GM19035 (cell line): Measurements from ENCODE around the gene FANCI.

Source experiments
- ATAC-seq: cut with Tn5 transposase; IDR thresholded peaks from one replicate; pipeline ENCODE4 v1.9.1; 2021; ENCODE audit not compliant: unreplicated experiment

FANCI gene

DNA sequence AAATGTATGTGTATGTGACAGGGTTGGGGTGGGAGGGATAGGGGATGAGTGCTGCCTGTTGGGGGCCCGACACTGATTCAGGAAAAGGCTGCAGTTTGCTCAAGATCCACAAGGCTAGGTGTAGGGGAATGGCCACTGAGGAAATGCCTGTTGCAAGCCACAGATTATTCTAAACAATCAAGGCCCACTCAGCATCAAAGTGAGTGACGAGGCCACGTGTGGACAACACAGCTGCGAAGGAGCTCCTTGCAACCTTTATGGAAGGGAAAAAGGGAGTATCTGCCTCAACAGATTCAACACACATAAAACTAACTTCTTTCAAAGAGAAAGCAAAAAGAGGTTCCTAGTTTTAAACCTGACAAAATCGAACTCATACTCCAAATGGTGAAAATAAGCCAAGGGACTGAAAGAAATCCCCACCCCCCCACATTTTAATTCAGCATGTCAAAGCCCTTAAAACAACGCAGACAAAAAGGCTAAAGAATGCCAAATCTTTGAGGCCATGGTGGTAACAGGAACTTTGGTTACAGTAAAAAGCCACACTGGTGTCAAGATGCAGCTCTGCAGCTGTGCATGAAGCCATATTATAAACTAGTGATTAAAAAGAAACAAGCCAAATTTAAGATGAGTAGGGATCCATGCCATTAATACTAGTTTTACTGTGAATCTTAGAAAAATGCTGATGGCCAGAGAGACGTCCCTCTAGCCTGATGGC is 87.3 kb downstream of the FANCI start:
- no peak for ATAC-seq

DNA sequence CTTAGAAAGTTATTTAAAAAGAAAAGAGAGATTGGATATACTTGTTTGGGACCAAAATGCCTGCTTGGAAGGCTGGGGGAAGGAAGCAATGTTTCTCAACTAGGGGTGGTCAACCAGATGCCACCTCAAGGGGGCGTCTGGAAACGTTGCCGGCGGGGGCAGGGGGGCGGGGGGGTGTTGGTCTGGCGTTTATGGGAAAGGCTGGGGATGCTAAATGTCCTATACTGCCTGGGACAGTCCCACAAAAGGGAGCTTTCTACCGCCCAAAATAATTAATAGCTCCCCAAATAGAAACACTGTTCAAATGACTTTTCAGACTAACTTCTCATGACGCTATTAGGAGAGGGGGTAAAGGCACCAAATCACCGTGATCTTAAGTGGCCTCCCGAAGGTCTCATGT is 88.7 kb downstream of the FANCI start:
- ATAC-seq = no peak

DNA sequence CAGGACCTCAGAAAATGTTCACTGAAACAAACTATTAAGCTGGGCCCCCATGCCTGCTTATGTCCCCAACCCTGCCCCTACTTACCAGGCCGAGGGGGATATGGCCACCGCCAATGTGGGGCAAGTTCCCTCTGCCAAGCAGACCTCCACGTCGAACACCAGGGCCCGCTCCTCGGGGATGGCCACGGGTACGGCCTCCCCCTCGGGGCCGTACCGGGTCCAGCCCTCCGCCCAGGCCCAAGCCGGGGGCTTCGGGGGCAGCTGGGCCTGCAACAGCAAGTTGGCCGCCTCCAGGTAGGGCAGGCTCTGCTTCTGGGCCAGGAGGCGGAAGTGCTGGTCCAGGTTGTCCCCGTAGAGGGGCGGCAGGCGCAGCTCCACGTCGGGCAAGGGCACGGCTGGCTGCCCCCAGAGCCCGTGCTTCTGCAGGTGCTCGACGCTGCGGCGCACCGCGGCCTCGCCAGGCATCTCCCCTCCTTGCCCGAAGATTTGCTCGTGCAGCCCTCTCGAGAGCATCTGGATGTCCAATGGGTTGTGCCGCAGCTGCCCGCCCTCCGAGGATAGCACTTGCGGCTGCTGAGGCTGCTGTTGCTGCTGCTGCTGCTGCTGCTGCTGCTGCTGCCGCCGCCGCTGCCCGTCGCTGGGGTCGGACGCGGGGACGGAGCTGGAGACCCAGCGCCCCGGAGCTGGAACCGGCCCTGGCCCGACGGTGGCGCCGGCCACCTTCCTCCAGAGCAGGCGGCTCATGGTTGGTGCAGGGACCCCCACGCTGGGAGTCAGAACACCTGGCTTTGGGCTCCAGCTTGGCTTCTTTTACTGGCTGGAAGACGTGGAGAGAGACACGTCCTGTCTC is 89.5 kb downstream of the FANCI start:
- ATAC-seq = no peak

DNA sequence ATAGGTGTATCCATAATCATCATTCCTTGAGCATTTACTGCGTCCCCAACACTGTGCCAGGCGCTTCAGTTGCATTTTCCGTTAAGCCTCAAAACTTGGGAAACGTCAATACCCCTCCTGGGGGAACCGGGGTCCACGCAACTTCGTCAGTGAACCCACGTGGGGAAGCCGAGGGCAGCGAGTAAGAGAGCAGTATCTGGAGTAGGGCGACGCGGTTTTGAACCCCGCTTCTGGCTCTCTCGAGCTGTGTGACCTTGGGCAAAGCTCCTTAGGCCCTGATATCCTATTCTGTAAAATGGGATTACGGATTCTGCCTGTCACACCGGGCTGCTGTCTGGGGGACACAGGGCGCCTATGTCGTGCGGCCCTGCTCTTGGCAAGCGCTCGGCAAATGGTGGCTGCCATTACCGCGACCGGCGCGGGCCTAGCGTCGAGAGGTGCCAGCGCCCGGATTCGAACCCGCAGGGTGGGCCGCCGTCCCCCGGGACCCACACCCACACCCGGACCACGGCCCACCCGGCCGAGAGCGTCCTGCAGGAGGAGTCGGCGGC is 90.3 kb downstream of the FANCI start:
- ATAC-seq = peak; percentile 0

DNA sequence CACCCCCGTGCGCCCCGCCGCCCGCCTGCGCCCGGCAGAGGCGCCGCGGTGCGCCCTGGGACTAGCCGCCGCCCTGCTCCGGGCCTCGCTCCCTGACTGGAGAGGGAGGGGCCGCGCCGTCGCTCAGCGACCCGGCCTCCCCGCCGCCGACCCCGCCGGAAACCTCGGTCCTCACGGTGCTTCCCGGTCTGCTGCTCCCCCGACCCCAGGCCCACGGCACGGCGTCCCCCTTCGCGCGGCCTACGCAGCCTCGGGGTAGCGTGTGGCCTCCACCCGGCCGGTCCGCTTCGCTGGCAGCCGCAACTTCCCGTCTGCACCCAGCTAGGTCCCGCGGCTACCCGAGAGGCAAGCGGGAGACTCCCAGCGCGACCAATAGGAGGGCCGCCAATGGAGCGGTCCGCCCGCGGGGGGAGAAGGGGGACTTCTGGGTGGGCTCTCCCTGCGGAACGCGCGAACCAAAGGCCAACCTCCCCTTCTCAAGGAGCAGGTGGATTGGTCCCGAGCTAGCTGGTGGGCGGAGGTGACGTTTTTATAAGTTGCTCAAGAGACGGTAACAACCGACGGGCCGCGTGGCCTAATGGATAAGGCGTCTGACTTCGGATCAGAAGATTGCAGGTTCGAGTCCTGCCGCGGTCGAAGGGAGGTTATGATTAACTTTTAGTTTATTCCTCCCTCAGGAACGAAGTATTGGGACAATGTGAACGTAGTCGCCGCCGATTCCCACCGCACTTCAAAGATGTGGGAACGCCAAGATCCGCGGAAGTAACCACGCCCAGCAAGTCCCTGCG is 90.9 kb downstream of the FANCI start, which contains the start of gene POLG:
Gene POLG (minus strand): TSS at position 315 of the 788 bp plus-strand sequence. CDS start 1,070 bp downstream, outside the sequence.
- peak; percentile 87 for ATAC-seq

DNA sequence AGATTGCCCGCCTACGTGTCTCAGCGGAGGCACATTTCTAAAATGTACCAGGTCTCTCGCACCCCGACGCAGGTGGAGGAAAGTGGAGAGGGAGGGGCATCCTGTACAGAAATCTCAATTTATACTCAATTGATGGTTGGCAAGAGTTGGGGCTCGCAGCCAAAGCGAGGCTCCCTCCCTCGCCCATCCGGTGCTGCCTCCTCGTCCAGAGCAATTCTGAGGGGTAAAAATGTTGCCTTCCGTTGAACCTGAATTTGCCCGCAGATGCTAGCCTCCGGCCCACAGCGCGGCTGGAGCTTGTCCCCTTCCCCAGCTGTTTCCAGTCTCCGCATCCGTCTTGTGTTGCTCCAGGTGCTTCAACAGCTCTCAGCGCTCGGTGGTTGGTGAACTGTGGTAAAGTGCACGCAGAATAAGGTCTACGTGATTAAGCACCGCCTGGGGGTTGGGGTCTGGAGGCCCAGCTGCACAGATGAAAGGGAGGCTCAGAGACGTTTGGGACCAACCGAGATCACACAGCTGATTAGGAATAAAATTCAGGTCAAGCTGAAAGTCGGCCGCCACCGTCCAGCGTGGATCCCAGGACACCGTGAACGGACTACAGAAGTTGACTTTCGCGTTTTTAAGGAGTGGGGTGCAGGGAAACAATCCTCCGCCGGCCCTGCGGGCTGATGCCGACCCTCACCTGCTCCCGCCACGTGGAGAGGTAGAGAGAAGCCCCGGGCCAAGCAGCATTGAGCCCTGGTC is 91.7 kb downstream of the FANCI start:
- no peak for ATAC-seq

DNA sequence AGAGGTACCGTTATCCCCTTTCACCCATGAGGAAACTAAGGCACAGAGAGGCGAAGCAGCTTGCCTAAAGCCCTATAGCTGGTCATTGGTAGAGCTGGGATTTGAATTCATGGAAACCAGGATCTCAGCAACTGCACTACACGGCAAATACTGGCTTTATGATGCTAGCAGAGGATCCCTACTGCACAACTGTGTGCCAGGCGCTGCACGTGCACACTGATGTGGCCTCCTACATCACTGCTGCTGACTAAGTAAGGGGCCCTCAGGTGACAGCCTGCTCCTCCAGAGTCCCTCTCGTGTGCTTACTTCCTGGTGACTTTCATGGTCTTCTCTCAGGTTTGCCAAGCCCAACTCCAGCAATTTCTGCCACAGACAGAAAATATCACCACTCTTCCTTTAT is 94.3 kb downstream of the FANCI start:
- no peak for ATAC-seq

DNA sequence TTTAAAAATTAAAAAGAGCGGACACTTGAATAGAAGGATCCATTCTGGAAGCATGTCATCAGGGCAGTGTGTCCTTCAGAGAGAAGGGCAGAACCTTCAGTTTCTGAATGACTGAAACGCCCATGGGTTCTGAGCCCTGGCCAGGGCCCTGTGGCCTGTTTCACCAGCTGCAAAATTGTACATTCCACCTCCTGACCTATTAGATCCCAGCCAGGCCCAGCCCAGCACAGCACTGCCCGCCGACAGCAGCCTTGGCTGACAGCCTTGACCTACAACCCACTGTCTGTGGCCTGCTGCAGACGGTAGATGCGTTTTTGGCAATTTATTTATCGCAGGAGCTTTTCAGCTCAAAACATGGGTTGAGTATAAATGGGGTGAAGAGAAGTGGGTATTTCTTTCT is 96.8 kb downstream of the FANCI start:
- ATAC-seq = no peak

DNA sequence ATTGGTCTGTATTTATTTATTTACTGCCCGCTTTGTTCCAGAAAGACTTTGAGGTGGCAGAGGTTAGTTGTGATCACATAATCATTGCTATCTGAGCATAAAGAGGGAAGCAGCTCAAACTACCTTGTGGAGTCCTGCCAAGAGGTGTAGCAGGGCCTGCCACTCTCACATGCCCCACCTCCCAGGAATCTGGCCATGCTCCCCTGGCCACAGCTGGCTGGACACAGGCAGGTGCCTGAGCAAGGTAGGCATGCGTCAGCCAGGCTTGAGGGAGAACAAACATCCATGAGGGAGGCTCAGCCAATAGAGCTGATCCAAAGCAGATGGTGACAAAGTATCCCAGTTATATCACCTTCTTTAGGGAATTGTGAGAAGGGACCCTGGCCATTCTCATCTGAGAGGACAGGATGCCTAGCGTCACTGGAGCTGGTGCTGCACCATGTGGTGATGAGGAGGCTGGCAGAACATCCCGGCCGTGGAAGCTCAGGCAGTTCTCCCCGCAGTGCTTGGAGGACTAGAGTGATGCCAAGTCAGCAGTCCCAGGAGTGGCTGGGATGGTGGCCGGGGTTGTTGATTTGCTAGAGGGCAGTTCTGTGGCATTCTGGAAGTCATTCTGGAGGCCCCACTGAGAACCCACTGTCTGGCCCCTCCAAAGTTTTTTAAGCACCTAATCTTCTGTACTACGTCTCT is 97.7 kb downstream of the FANCI start:
- no peak for ATAC-seq

DNA sequence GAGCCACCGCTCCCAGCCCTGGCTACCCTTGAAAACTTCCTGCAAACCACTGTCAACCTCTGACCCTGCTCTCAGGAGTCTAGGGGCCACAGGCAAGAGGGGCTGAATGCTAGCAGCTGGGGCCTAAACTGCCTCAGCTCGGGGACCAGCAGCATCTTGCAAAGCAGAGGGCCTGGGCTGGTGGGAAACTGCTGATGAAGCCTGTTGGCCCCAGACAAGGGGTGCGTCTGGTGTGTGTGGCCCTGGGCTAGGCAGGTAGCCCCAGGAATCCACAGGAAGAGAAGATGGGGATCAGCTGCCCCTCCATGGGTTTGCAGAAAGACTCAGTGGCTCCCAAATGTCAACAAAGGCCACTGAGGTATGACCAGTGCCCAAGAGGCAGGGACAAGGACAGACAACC is 99.1 kb downstream of the FANCI start:
- ATAC-seq = no peak

DNA sequence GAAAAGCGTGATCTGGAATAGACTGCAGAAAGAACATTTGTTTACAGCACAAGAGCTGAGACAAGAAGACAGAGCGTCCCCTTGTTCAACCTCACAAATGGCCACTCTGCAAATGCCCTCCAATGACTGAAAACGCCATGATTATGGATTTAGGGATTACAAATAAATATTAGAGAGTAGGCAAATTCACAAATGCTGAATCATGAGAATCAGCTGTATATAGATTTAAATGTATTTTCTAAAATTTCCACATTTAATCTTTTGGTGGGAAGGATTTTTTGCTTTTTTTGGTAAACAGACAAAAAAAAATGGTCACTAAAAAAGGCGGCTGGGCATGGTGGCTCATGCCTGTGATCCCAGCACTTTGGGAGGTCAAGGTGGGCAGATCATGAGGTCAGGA is 101.5 kb downstream of the FANCI start:
- no peak for ATAC-seq

DNA sequence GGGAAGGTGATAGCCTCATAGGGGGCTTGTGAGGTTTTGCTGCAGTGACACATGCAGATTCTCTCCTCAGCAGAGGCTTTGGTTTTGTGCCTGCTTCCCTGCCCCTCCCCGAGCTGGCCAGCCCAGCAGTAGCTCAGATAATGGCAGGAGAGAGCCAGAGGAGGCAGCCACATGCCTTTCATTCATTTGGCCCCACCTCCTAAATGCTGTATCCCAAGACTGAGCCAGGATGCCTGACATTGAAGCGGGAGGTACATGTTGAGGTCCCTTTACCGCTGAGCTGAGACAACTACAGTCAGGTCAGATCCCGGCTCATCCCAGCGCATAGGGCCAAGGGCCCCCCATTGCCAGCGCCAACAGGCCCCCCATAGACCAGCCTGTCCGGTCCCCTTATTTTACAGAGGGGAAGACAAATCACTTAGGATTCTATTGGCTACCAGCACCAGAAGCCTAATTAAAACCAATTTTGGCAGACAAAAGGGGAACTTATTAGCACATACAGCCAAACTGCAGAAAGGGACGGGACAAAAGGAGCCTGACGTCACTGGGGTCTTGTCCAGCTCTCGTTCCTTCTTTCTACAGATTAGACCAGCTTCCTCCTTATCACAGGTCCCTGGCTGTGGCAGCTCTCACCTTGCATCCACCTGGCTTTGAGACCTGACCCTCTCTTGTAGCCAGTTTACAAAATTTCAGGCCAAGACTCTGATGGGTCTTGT is 102.9 kb downstream of the FANCI start:
- no peak for ATAC-seq

DNA sequence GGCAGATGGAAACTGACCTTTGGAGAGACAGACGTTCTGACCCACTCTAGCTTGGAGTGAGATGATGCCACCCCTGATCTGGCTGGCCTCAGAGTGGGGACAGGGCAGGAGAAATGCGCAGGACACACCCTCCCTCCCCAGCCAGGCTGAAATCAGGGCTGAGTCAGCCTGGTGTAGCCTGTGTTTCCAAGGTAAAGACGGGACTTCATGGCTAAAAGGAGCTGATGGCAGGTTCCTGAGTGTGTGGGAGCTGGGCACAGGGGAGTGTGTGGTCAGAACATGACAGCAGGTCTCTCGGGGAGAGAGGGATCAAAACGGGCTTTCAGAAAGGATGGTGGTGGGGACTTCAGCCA is 105.4 kb downstream of the FANCI start:
- no peak for ATAC-seq

DNA sequence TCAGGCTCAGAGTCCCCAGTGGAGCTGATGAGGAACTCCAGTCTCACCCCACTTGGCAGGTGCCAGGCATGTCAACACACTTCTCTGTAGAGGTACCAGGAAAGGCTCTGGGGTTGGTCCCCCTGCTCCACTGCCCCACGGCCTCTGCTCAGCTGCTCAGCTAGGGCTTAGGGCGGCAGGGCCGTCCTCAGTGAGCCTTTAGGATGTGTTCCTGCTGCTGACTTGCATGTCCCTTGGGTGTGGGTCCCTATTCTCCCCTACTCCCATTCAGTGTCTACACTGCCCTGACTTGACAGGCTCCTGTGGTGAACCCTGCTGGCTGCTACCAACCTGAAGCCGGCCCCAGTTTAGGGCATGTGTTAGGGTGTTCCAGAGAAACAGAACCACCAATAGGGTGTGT is 108.7 kb downstream of the FANCI start:
- no peak for ATAC-seq

DNA sequence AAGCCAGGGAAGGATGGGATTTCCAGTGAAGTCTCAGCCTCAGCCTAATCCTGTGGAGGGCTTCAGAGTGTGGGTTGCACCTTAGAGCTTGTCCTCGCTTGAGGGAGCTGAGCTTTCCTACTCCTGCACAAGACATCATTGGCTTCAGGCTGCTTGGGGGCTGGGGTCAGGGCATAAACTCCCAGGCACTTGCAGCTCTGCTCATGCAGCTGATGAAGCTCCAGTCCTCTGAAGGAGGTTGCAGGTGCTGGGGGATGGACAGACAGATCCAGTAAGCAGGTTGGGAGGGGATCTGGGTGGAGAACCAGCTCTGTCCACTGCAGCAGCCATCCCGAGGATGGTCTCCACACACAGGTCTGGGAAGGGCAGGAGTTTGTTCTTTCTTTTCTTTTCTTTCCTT is 110.2 kb downstream of the FANCI start:
- ATAC-seq = no peak

DNA sequence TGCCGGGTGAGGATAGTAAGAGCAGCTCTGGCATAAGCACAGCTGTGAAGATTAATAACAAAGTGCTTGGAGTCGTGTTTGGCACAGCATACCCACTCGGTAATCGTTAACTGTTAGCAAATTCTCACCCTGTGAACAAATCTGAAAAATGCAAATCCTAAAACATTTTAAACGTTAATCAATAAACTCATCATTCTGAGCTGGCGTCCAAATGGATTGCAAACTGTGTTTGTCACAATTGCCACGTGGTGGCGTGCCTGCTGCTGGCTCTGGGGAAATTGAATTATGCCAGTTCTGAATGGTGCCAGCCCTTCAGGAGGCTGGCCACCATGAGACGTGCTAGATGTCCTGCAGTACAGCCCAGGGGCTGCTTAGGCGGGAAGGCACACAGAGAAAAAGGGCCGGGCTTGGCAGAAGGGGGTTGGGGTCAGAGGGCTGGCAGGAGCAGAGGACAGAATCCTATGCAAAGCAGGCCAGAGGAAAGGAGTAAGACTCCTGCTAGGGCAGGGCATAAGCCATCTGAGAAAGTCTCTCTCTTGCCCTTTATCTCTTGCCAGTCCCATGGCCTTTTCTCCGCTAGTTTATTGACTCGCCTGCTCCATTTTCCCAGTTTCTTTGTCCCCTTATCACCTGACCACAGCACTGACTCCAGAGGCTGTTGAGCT is 113.0 kb downstream of the FANCI start:
- no peak for ATAC-seq

DNA sequence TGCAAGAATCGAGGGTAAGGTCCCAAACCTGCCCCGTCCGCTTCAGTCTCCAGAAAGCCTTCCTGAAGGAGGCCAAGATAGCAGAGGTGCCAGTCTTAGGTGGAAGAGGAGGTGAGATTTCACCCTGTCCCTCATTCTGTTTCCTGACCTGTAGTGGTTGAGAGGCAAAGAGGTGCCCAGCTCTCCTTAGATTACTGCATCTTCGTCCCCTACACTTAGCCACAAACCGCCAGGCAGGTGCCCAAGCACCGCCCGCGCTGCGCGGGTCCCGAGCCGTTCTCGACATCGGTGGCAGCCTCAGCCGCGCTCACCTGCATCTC is 114.6 kb downstream of the FANCI start:
- peak; percentile 3 for ATAC-seq

DNA sequence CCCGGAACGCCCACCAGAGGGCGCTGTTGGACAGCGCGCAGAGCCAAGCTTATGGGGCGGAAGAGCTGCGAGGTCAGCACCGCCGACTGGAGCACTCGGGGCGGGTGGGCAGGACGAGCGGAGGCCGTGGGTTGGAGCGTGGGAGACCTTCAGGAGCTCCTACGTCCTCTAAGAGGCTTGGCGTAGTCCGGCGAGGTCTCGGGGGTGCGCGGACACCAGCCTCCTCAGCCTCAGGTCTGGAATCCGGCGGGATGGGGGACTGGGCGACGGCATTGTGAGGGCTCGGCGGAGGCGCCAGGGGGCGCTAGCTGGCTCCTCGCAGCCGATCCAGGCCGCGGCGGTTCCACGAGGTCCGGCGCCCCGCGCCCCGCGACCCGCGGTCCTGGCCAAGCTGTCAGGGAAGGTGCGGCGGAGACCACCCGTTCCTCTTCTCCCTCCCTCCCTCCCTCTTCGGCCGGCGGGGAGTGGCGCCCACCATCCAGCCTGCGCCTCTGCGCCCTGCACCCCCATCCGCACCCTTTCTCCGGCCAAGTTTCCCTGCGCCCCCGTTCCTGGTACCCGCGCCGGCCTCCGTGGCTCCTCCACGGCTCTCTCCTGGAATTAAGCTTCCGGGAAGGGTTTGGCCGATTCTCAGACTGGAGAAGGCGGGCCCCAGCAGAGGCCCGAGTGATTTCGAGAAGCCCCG is 115.1 kb downstream of the FANCI start:
- peak; percentile 91 for ATAC-seq
